HepG2 (cell line): ENCODE data around the gene R3HDM4. TPM values are rescaled to one million over a fixed set of nuclear protein-coding genes. Genes with fewer than 3 reads are reported as not detected.

Experiments
- ADNP ChIP-seq: sonication (generic); formaldehyde crosslinking; IDR thresholded peaks from 2 replicates; pipeline ENCODE4 v1.4.0; 2020; ENCODE audit warnings: missing genetic modification reagents
- BHLHE40 ChIP-seq: IDR thresholded peaks from 2 replicates; pipeline ENCODE4 v1.6.1; 2011; ENCODE audit warnings: low read length, improper control_type of control experiment
- CC2D1A ChIP-seq: sonication (generic); formaldehyde crosslinking; IDR thresholded peaks from 2 replicates; pipeline ENCODE4 v1.8.1; 2023; ENCODE audit warnings: mild to moderate bottlenecking, missing genetic modification reagents
- CENPT ChIP-seq: sonication (generic); formaldehyde crosslinking; IDR thresholded peaks from 2 replicates; pipeline ENCODE4 v1.8.0; 2022; ENCODE audit warnings: low read depth, mild to moderate bottlenecking, moderate library complexity, missing genetic modification reagents
- ERF ChIP-seq: IDR thresholded peaks from 2 replicates; pipeline ENCODE4 v1.6.1; 2018; ENCODE audit warnings: missing biosample characterization, missing genetic modification reagents
- ETS1 ChIP-seq: sonication (generic); formaldehyde crosslinking; IDR thresholded peaks from 2 replicates; pipeline ENCODE4 v1.4.0; 2020; ENCODE audit warnings: missing genetic modification reagents
- HNRNPH1 ChIP-seq: fragments of 200-400 bp; formaldehyde crosslinking; optimal IDR thresholded peaks from 2 replicates; pipeline ENCODE3; 2017; ENCODE audit warnings: mild to moderate bottlenecking, low read depth, low read length
- IKZF1 ChIP-seq: fragments of 450-650 bp; IDR thresholded peaks from 2 replicates; pipeline ENCODE4 v1.7.1; 2016
- KLF15 ChIP-seq: sonication (generic); formaldehyde crosslinking; IDR thresholded peaks from 2 replicates; pipeline ENCODE4 v1.8.1; 2023; ENCODE audit warnings: borderline replicate concordance, mild to moderate bottlenecking, inconsistent platforms, missing genetic modification reagents, mixed read lengths
- MAFF ChIP-seq: IDR thresholded peaks from 2 replicates; pipeline ENCODE4 v1.6.1; 2011; ENCODE audit warnings: low read depth, low read length, improper control_type of control experiment
- NFE2L1 ChIP-seq: sonication (generic); formaldehyde crosslinking; IDR thresholded peaks from 2 replicates; pipeline ENCODE4 v1.4.0; 2020; ENCODE audit warnings: missing genetic modification reagents, mild to moderate bottlenecking, borderline replicate concordance
- RARG ChIP-seq: sonication (generic); formaldehyde crosslinking; IDR thresholded peaks from 2 replicates; pipeline ENCODE4 v1.4.0; 2020; ENCODE audit warnings: low read depth, mild to moderate bottlenecking, missing genetic modification reagents
- SRSF1 ChIP-seq: fragments of 200-400 bp; formaldehyde crosslinking; optimal IDR thresholded peaks from 2 replicates; pipeline ENCODE3; 2017; ENCODE audit warnings: mild to moderate bottlenecking, low read depth, low read length, moderate library complexity
- XRCC5 ChIP-seq: fragments of 200-400 bp; formaldehyde crosslinking; optimal IDR thresholded peaks from 2 replicates; pipeline ENCODE3; 2017; ENCODE audit warnings: mild to moderate bottlenecking, low read length
- ZC3H13 ChIP-seq: sonication (generic); formaldehyde crosslinking; IDR thresholded peaks from 2 replicates; pipeline ENCODE4 v1.8.1; 2023; ENCODE audit warnings: mild to moderate bottlenecking, missing genetic modification reagents, moderate library complexity
- ZNF232 ChIP-seq: sonication (generic); formaldehyde crosslinking; IDR thresholded peaks from 2 replicates; pipeline ENCODE4 v1.4.0; 2020; ENCODE audit warnings: missing genetic modification reagents, borderline replicate concordance
- ZNF569 ChIP-seq: sonication (generic); formaldehyde crosslinking; IDR thresholded peaks from 2 replicates; pipeline ENCODE4 v1.5.0; 2020; ENCODE audit warnings: mild to moderate bottlenecking, missing genetic modification reagents, moderate library complexity, borderline replicate concordance
- ZNF598 ChIP-seq: sonication (generic); formaldehyde crosslinking; IDR thresholded peaks from 2 replicates; pipeline ENCODE4 v1.5.1; 2020; ENCODE audit warnings: mild to moderate bottlenecking, missing genetic modification reagents, borderline replicate concordance
- ZNF660 ChIP-seq: sonication (generic); formaldehyde crosslinking; IDR thresholded peaks from 2 replicates; pipeline ENCODE4 v1.5.1; 2020; ENCODE audit warnings: mild to moderate bottlenecking, low read depth, missing genetic modification reagents, borderline replicate concordance
- ZNF703 ChIP-seq: sonication (generic); formaldehyde crosslinking; IDR thresholded peaks from 2 replicates; pipeline ENCODE4 v1.5.1; 2020; ENCODE audit warnings: missing genetic modification reagents, mild to moderate bottlenecking, moderate library complexity, borderline replicate concordance
- polyA plus RNA-seq, 8 experiments: library from polyadenylated mRNA; depleted of rRNA in 3 of 8; stranded (reverse) in 7 of 8; unstranded in 1 of 8; fragments of >200 nt; fragmentation: Illumina TruSeq in 4 of 8; extraction: Trizol in 4 of 8; gene quantifications; 2 replicates each; pipeline versions ENCODE4 v1.2.1 to v1.2.3, GENCODE V29; 2011 to 2016; ENCODE audit warnings: low read depth in 4 of 8, missing spikeins in 1 of 8, mixed read lengths in 1 of 8; ENCODE audit not compliant: insufficient read depth in 1 of 8
- total RNA-seq, 5 experiments: library from RNA; depleted of rRNA; stranded (reverse); fragments of >200 nt; fragmentation: Illumina TruSeq; extraction: Trizol; gene quantifications; 2 replicates each; pipeline ENCODE4 v1.2.3, GENCODE V29; 2016; ENCODE audit warnings: low read depth in 1 of 5
- TF ChIP-seq, protein P1 (sequence below): sonication (generic); formaldehyde crosslinking; IDR thresholded peaks from 2 replicates; pipeline ENCODE4 v1.4.0; 2020; ENCODE audit warnings: low read depth, mild to moderate bottlenecking, missing genetic modification reagents
- TF ChIP-seq, protein P2 (sequence below): sonication (generic); formaldehyde crosslinking; IDR thresholded peaks from 2 replicates; pipeline ENCODE4 v1.4.0; 2020; ENCODE audit warnings: missing genetic modification reagents

Gene R3HDM4
- total and polyA plus RNA-seq, 2 of the 13 experiments (the other 11 are each of a cell fraction or from before 2014, with no cell fraction given): 26.2 to 26.9 TPM

GRCh38 chr19:917323-918151 is 4.5 kb upstream of the R3HDM4 start, which contains the start of gene KISS1R (continued):
- TF ChIP-seq ETS1 (CRISPR knock-in tag) (peak; percentile 64; the same call in 1 of the 2 replicates), CENPT (CRISPR knock-in tag) (no peak), NFE2L1 (no peak), ERF (CRISPR knock-in tag) (peak; percentile 69), ZC3H13 (CRISPR knock-in tag) (peak; percentile 78; the same call in 1 of the 2 replicates), MAFF (no peak), HNRNPH1 (no peak), CC2D1A (CRISPR knock-in tag) (no peak), SRSF1 (no peak), ZNF232 (CRISPR knock-in tag) (peak; percentile 35; the same call in 1 of the 2 replicates), IKZF1 (no peak), BHLHE40 (peak; percentile 31; the same call in 1 of the 2 replicates), XRCC5 (peak; percentile 48), ZNF598 (0 out of 2 replicates have a peak, but pooled peaks have one; percentile 31), ZNF703 (no peak), KLF15 (CRISPR knock-in tag) (no peak), ZNF660 (CRISPR knock-in tag) (no peak), ADNP (CRISPR knock-in tag) (peak; percentile 95), RARG (CRISPR knock-in tag) (no peak), ZNF569 (CRISPR knock-in tag) (no peak)
- TF ChIP-seq, protein P1, sequence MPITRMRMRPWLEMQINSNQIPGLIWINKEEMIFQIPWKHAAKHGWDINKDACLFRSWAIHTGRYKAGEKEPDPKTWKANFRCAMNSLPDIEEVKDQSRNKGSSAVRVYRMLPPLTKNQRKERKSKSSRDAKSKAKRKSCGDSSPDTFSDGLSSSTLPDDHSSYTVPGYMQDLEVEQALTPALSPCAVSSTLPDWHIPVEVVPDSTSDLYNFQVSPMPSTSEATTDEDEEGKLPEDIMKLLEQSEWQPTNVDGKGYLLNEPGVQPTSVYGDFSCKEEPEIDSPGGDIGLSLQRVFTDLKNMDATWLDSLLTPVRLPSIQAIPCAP (CRISPR knock-in tag): no peak
- TF ChIP-seq, protein P2, sequence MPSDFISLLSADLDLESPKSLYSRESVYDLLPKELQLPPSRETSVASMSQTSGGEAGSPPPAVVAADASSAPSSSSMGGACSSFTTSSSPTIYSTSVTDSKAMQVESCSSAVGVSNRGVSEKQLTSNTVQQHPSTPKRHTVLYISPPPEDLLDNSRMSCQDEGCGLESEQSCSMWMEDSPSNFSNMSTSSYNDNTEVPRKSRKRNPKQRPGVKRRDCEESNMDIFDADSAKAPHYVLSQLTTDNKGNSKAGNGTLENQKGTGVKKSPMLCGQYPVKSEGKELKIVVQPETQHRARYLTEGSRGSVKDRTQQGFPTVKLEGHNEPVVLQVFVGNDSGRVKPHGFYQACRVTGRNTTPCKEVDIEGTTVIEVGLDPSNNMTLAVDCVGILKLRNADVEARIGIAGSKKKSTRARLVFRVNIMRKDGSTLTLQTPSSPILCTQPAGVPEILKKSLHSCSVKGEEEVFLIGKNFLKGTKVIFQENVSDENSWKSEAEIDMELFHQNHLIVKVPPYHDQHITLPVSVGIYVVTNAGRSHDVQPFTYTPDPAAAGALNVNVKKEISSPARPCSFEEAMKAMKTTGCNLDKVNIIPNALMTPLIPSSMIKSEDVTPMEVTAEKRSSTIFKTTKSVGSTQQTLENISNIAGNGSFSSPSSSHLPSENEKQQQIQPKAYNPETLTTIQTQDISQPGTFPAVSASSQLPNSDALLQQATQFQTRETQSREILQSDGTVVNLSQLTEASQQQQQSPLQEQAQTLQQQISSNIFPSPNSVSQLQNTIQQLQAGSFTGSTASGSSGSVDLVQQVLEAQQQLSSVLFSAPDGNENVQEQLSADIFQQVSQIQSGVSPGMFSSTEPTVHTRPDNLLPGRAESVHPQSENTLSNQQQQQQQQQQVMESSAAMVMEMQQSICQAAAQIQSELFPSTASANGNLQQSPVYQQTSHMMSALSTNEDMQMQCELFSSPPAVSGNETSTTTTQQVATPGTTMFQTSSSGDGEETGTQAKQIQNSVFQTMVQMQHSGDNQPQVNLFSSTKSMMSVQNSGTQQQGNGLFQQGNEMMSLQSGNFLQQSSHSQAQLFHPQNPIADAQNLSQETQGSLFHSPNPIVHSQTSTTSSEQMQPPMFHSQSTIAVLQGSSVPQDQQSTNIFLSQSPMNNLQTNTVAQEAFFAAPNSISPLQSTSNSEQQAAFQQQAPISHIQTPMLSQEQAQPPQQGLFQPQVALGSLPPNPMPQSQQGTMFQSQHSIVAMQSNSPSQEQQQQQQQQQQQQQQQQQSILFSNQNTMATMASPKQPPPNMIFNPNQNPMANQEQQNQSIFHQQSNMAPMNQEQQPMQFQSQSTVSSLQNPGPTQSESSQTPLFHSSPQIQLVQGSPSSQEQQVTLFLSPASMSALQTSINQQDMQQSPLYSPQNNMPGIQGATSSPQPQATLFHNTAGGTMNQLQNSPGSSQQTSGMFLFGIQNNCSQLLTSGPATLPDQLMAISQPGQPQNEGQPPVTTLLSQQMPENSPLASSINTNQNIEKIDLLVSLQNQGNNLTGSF: peak; percentile 51; the same call in 1 of the 2 replicates
